OCI-LY1 (cell line): ENCODE data around the gene GOLGA6L1.

Experiments used
- CTCF ChIP-seq: fragments of 200-600 bp; sonication (generic), shearing (Covaris generic); IDR thresholded peaks from 2 replicates; pipeline ENCODE4 v1.5.1; 2017; ENCODE audit warnings: mild to moderate bottlenecking, antibody characterized with exemption, low read length, moderate library complexity, mixed read lengths
- EZH2 ChIP-seq: fragments of 200-600 bp; sonication (generic), shearing (Covaris generic); IDR thresholded peaks from 2 replicates; pipeline ENCODE4 v1.8.0; 2017; ENCODE audit warnings: borderline replicate concordance, mixed run types, mild to moderate bottlenecking, antibody characterized with exemption, low read length, moderate library complexity, mixed read lengths

- no peak for TF ChIP-seq CTCF
- no peak for TF ChIP-seq EZH2
Measured at GRCh38 chr15:23083115-23083514, 53.5 kb downstream of the GOLGA6L1 start.
